Keratinocyte (primary cell): ENCODE results near the gene HHIP. TPM values are rescaled to one million over a fixed set of nuclear protein-coding genes. Genes with fewer than 3 reads are reported as not detected.

Experiments used
- DNase-seq: peaks from one replicate; pipeline ENCODE4 v3.0.0-alpha.2; 2011; ENCODE audit warnings: low read depth, missing footprints, low spot score
- FAIRE-seq: peaks from 2 replicates; lab custom pipeline; 2011; peaks lifted over from hg19 to GRCh38; lab: Jason Lieb, UNC
- H2AFZ ChIP-seq: 2 replicates; pipeline ENCODE4 v1.6.0; 2012; ENCODE audit warnings: low read length, control low read depth, inconsistent platforms; ENCODE audit not compliant: control insufficient read depth
- H3K27ac ChIP-seq: 2 replicates; pipeline ENCODE4 v1.5.1; 2011; ENCODE audit warnings: low read length; ENCODE audit not compliant: control insufficient read depth, insufficient read depth
- H3K27me3 ChIP-seq: 3 replicates; pipeline ENCODE4 v1.6.0; 2011; ENCODE audit warnings: low read length; ENCODE audit not compliant: control insufficient read depth, insufficient read depth; ENCODE audit errors: extremely low read depth
- H3K36me3 ChIP-seq, 2 experiments: 2 replicates in 1 of 2; 3 replicates in 1 of 2; pipeline ENCODE4 v1.5.1; 2011; ENCODE audit warnings: low read length in 2 of 2, mild to moderate bottlenecking in 1 of 2; ENCODE audit not compliant: control insufficient read depth in 2 of 2, insufficient read depth in 2 of 2; ENCODE audit errors: extremely low read depth in 1 of 2
- H3K4me1 ChIP-seq: 3 replicates; pipeline ENCODE4 v1.5.1; 2011; ENCODE audit warnings: low read length; ENCODE audit not compliant: control insufficient read depth, insufficient read depth; ENCODE audit errors: extremely low read depth
- H3K4me2 ChIP-seq: 3 replicates; pipeline ENCODE4 v1.6.0; 2011; ENCODE audit warnings: low read depth, low read length; ENCODE audit not compliant: control insufficient read depth, insufficient read depth; ENCODE audit errors: extremely low read depth
- H3K4me3 ChIP-seq, 3 experiments: fragments of 200-600 bp in 1 of 3; sonication (generic) in 1 of 3; 2 replicates in 2 of 3; 3 replicates in 1 of 3; pipeline ENCODE4 v1.5.1; 2011 to 2016; ENCODE audit warnings: low read length in 3 of 3, mild to moderate bottlenecking in 3 of 3, control low read depth in 2 of 3, inconsistent platforms in 1 of 3, low read depth in 1 of 3, mixed read lengths in 1 of 3, mixed run types in 1 of 3, moderate library complexity in 1 of 3; ENCODE audit not compliant: control insufficient read depth in 2 of 3, insufficient read depth in 2 of 3; ENCODE audit errors: extremely low read depth in 1 of 3
- H3K79me2 ChIP-seq: 2 replicates; pipeline ENCODE4 v1.6.0; 2012; ENCODE audit warnings: low read length; ENCODE audit not compliant: control insufficient read depth, insufficient read depth
- H3K9ac ChIP-seq: 3 replicates; pipeline ENCODE4 v1.6.0; 2011; ENCODE audit warnings: low read length; ENCODE audit not compliant: control insufficient read depth, insufficient read depth; ENCODE audit errors: extremely low read depth
- H3K9me1 ChIP-seq: 3 replicates; pipeline ENCODE4 v1.6.0; 2011; ENCODE audit warnings: low read length; ENCODE audit not compliant: control insufficient read depth, insufficient read depth; ENCODE audit errors: extremely low read depth
- H3K9me3 ChIP-seq: 2 replicates; pipeline ENCODE4 v1.5.1; 2012; ENCODE audit warnings: low read depth, low read length; ENCODE audit not compliant: control insufficient read depth
- H4K20me1 ChIP-seq: 3 replicates; pipeline ENCODE4 v1.6.0; 2011; ENCODE audit warnings: low read length; ENCODE audit not compliant: control insufficient read depth, insufficient read depth; ENCODE audit errors: extremely low read depth
- CTCF ChIP-seq, 3 experiments: IDR thresholded peaks in 1 of 3; conservative IDR thresholded peaks in 1 of 3; optimal IDR thresholded peaks in 1 of 3; 2 replicates in 2 of 3; 3 replicates in 1 of 3; pipeline versions ENCODE3 to v1.5.1; 2011; ENCODE audit warnings: low read length in 3 of 3, mild to moderate bottlenecking in 3 of 3, moderate library complexity in 2 of 3, control low read depth in 1 of 3, inconsistent platforms in 1 of 3; ENCODE audit not compliant: insufficient read depth in 2 of 3; ENCODE audit errors: extremely low read depth in 1 of 3
- EZH2 ChIP-seq: IDR thresholded peaks from one replicate; pipeline ENCODE4 v1.6.1; 2012; ENCODE audit warnings: inconsistent platforms, mild to moderate bottlenecking, low read length, moderate library complexity
- dilution Hi-C: fragments of 300-500 bp; cut with MboI; formaldehyde crosslinking; loops from one replicate; pipeline ENCODE4 v1.7.0; 2020; ENCODE audit warnings: low sequenced_read_pairs; ENCODE audit not compliant: extremely low pct_ligation_motif_present
- polyA plus RNA-seq, 5 experiments: library from polyadenylated mRNA; depleted of rRNA in 3 of 5; stranded (reverse) in 3 of 5; stranded (forward) in 1 of 5; unstranded in 1 of 5; fragments of >200 nt; gene quantifications; 1 replicate in 1 of 5; 2 replicates in 3 of 5; 3 replicates in 1 of 5; pipeline versions ENCODE4 v1.2.1 to v1.2.3, GENCODE V29; 2011 to 2012; ENCODE audit warnings: missing spikeins in 2 of 5, low read depth in 1 of 5, low replicate concordance in 1 of 5

The HHIP gene
- polyA plus RNA-seq, 1 donor (not counting 4 experiments of a cell fraction or from before 2014, with no cell fraction given) = 0.20 TPM

GRCh38 chr4:144614850-144615585 is 30.9 kb upstream of the HHIP start:
- H3K4me3 ChIP-seq = no peak overlapping the region
- dilution Hi-C loops = loop anchor here (10.0 kb wide), 1 partner anchor 60 kb away; no protein-coding TSS in a partner anchor
- H3K4me2 ChIP-seq = no peak overlapping the region
- H3K79me2 ChIP-seq = no peaks in the 10 kb centered on the region
- no peak overlapping the region for H3K9ac ChIP-seq
- no peaks in the 10 kb centered on the region for H3K27me3 ChIP-seq
- H3K4me1 ChIP-seq = no peaks in the 10 kb centered on the region
- H2AFZ ChIP-seq = no peak overlapping the region
- DNase-seq = no peak
- H3K27ac ChIP-seq = no peak overlapping the region
- no peaks in the 10 kb centered on the region for H4K20me1 ChIP-seq
- TF ChIP-seq CTCF (optimal IDR thresholded peaks at IDR 0.05 in 1 of 3, IDR thresholded peaks at IDR 0.05 in 1 of 3, conservative IDR thresholded peaks at IDR 0.05 in 1 of 3; ENCODE audit: extremely low read depth in 1 of 3, insufficient read depth in 2 of 3, low read length in 3 of 3) = no peak
- TF ChIP-seq EZH2 = no peak
- H3K9me3 ChIP-seq = no peaks in the 10 kb centered on the region
- no peaks in the 10 kb centered on the region for H3K9me1 ChIP-seq
- FAIRE-seq = peak; percentile 59
- no peaks in the 10 kb centered on the region for H3K36me3 ChIP-seq

GRCh38 chr4:144621681-144622080 is 24.3 kb upstream of the HHIP start:
- Histone ChIP-seq H3K9me1 (no peaks in the 10 kb centered on the region), H3K36me3 (no peaks in the 10 kb centered on the region), H3K27ac (no peak overlapping the region), H2AFZ (peak overlapping the region; percentile 69), H3K4me2 (no peak overlapping the region), H3K9me3 (no peaks in the 10 kb centered on the region), H3K4me3 (no peak overlapping the region), H3K4me1 (peaks cover 11% of the 10 kb centered on the region), H3K27me3 (no peaks in the 10 kb centered on the region), H3K79me2 (no peaks in the 10 kb centered on the region), H4K20me1 (no peaks in the 10 kb centered on the region), H3K9ac (no peak overlapping the region)
- peak; percentile 96 for FAIRE-seq
- DNase-seq = no peak
- TF ChIP-seq CTCF (optimal IDR thresholded peaks at IDR 0.05 in 1 of 3, IDR thresholded peaks at IDR 0.05 in 1 of 3, conservative IDR thresholded peaks at IDR 0.05 in 1 of 3; ENCODE audit: extremely low read depth in 1 of 3, insufficient read depth in 2 of 3, low read length in 3 of 3) = no peak
- dilution Hi-C loops = no loop called here
